Tibial nerve (tissue), 3 donors: ENCODE data around the gene DGCR8.

Source experiments
- POLR2A ChIP-seq, 2 donors: fragments of 450-650 bp; IDR thresholded peaks; one replicate each; pipeline ENCODE4 v1.6.1; 2017; ENCODE audit warnings: antibody characterized with exemption in 2 of 2, mild to moderate bottlenecking in 2 of 2, moderate library complexity in 2 of 2
- TF ChIP-seq, protein P1 (sequence below), 5 experiments: fragments of 200-600 bp in 3 of 5; fragments of 450-650 bp in 2 of 5; sonication (generic) in 3 of 5; IDR thresholded peaks; one replicate each; pipeline ENCODE4 v1.5.1; 2016 to 2019; ENCODE audit warnings: antibody characterized with exemption in 5 of 5, mild to moderate bottlenecking in 3 of 5, moderate library complexity in 2 of 5

DNA sequence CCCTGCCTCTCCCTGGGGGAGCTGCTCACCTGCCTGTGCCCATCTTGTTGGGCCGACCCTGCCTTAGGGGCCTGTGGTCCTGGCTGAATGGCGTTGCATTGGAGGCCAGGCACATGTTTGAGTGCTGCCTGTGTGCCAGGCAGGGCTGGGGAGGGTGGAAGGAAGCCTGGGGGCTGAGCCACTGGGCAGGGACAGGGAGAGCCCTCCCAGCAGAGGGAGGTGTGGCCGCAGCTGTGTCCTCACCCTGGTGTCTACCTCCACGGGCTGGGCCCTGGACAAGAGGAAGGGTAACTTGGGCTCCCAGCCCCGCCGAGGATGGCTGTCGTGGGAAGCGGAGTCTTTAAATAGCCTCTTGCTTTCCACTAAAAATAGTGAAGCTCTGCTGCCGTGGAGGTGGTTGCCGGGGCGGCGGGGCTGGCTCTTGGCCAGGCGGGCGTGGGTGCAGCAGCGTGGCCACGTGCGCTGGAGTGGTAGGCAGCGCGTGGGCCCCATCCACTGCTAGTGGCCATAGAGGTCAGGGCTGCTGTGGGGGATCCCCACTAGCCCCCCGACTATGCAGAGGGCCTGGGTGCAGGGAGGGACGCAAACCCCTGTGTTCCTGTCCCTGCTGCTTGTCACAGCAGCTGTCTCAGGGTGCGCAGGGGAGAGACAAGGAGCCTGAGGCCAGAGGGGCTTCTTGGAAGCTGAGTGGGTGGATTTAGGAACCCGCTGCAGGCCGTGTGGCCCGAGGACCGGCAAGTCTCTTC, 57.8 kb downstream of the DGCR8 start:
- TF ChIP-seq, protein P1, sequence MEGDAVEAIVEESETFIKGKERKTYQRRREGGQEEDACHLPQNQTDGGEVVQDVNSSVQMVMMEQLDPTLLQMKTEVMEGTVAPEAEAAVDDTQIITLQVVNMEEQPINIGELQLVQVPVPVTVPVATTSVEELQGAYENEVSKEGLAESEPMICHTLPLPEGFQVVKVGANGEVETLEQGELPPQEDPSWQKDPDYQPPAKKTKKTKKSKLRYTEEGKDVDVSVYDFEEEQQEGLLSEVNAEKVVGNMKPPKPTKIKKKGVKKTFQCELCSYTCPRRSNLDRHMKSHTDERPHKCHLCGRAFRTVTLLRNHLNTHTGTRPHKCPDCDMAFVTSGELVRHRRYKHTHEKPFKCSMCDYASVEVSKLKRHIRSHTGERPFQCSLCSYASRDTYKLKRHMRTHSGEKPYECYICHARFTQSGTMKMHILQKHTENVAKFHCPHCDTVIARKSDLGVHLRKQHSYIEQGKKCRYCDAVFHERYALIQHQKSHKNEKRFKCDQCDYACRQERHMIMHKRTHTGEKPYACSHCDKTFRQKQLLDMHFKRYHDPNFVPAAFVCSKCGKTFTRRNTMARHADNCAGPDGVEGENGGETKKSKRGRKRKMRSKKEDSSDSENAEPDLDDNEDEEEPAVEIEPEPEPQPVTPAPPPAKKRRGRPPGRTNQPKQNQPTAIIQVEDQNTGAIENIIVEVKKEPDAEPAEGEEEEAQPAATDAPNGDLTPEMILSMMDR (IDR thresholded peaks at IDR 0.05) = no peak
- no peak for TF ChIP-seq POLR2A (IDR thresholded peaks at IDR 0.05)
